ENCODE measurements around the gene GPR155.
"Not testable (repeated sequence)": the region's sequence is repeated elsewhere in the genome, so short reads cannot be mapped to it uniquely, and the experiment has no call there.

The GPR155 gene

DNA sequence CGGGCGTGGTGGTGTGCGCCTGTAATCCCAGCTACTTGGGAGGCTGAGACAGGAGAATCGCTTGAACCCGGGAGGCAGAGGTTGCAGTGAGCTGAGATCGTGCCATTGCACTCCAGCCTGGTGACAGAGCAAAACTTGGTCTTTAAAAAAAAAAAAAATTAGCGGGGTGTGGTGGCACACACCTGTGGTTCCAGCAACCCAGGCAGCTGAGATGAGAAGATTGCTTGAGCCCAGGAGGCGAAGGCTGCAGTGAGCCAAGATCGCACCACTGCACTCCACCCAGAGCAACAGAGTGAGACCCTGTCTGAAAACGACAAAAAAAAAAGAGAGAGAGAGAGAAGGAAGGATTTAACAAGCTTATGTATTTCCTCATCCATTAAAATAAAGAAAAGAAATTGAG is 2.7 kb upstream of the GPR155 start:
- not testable (repeated sequence) for H3K4me1 ChIP-seq (ENCODE audit: control insufficient read depth, insufficient read depth, low read length); H3K9ac ChIP-seq (ENCODE audit: low read length in 2 of 2); H3K27me3 ChIP-seq (ENCODE audit: control insufficient read depth in 1 of 2, insufficient read depth in 2 of 2, low read length in 2 of 2); H3K36me3 ChIP-seq (ENCODE audit: control insufficient read depth in 2 of 2, insufficient read depth in 2 of 2, low read length in 2 of 2); H3K4me3 ChIP-seq (ENCODE audit: low read length in 2 of 2); H3K27ac ChIP-seq (ENCODE audit: low read length); H3K9me3 ChIP-seq (ENCODE audit: control insufficient read depth in 2 of 2, low read length in 2 of 2)

DNA sequence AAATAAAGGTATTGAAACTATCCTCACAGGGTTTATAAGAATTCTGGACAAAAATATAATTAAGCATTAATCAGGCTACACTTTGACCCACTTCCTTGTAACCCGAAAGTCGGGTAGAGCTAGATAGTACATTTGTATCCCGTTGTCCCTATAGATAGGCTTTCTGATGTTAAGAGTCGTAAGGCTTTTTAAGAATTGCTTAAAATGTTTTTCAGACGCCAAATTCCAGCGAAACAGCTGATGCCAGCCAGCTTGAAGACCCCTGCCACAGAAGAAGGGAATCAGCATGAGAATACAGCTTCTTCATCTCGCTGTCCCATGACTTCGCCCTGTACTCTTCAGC is 962 bp upstream of the GPR155 start:
- peak overlapping the region in 1 of 2 donors; percentile 73 for H3K9ac ChIP-seq (ENCODE audit: low read length in 2 of 2)
- peak overlapping the region; percentile 88 for H3K27ac ChIP-seq (ENCODE audit: low read length)
- no peaks in the 10 kb centered on the region for H3K36me3 ChIP-seq (ENCODE audit: control insufficient read depth in 2 of 2, insufficient read depth in 2 of 2, low read length in 2 of 2)
- H3K4me3 ChIP-seq (ENCODE audit: low read length in 2 of 2): peak overlapping the region; percentile 82 to 83
- H3K4me1 ChIP-seq (ENCODE audit: control insufficient read depth, insufficient read depth, low read length): peaks cover 4% of the 10 kb centered on the region
- no peaks in the 10 kb centered on the region for H3K27me3 ChIP-seq (ENCODE audit: control insufficient read depth in 1 of 2, insufficient read depth in 2 of 2, low read length in 2 of 2)
- no peaks in the 10 kb centered on the region for H3K9me3 ChIP-seq (ENCODE audit: control insufficient read depth in 2 of 2, low read length in 2 of 2)

DNA sequence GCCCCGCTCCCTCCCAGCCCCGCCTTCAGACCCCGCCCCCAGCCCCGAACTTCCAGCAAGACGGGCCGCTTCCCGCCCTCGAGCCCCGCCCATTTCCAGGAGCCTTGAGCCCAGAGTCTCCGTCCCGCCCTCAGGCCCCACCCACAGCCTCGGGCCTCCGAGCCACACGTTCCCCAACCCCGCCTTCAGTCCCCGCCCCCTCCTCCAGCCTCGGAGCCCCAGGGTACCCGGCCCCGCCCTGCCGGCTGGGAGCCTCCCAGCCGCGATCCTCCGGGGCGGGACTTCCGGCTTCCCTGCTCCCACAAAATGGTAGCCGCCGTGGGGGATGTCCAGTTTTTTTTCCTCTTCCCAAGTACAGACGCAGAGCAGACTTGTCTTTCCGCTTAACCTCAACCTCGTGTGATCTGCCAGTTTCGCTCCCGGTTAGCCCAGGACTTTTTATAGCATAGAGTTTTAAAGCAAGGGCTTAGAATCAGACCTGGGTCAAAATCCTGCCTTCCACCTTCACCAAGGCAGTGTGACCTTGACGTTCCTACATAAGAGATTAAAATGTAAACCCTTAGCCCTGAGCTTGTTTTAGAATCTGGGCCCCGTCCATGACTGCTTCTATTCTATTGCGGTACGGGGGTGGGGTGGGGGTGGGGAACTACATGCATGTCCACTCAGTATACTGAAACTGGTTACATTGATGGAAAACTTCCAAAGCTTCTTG is 435 bp upstream of the GPR155 start:
- Histone ChIP-seq H3K4me1 (ENCODE audit: control insufficient read depth, insufficient read depth, low read length) (peaks cover 4% of the 10 kb centered on the region), H3K9ac (ENCODE audit: low read length in 2 of 2) (peak overlapping the region; percentile 64 to 73), H3K27me3 (ENCODE audit: control insufficient read depth in 1 of 2, insufficient read depth in 2 of 2, low read length in 2 of 2) (no peaks in the 10 kb centered on the region), H3K36me3 (ENCODE audit: control insufficient read depth in 2 of 2, insufficient read depth in 2 of 2, low read length in 2 of 2) (no peaks in the 10 kb centered on the region), H3K27ac (ENCODE audit: low read length) (peak overlapping the region; percentile 88), H3K9me3 (ENCODE audit: control insufficient read depth in 2 of 2, low read length in 2 of 2) (no peaks in the 10 kb centered on the region), H3K4me3 (ENCODE audit: low read length in 2 of 2) (peak overlapping the region; percentile 91 to 96)

GRCh38 chr2:174485788-174486562 is 854 bp downstream of the GPR155 start:
- Histone ChIP-seq H3K36me3 (ENCODE audit: control insufficient read depth in 2 of 2, insufficient read depth in 2 of 2, low read length in 2 of 2) (peaks cover 2 to 5% of the 10 kb centered on the region in 2 donors), H3K9ac (ENCODE audit: low read length in 2 of 2) (peak overlapping the region; percentile 87 to 97), H3K4me1 (ENCODE audit: control insufficient read depth, insufficient read depth, low read length) (peaks cover 4% of the 10 kb centered on the region), H3K27ac (ENCODE audit: low read length) (peak overlapping the region; percentile 86), H3K9me3 (ENCODE audit: control insufficient read depth in 2 of 2, low read length in 2 of 2) (no peaks in the 10 kb centered on the region), H3K27me3 (ENCODE audit: control insufficient read depth in 1 of 2, insufficient read depth in 2 of 2, low read length in 2 of 2) (no peaks in the 10 kb centered on the region), H3K4me3 (ENCODE audit: low read length in 2 of 2) (peak overlapping the region; percentile 91 to 96)

DNA sequence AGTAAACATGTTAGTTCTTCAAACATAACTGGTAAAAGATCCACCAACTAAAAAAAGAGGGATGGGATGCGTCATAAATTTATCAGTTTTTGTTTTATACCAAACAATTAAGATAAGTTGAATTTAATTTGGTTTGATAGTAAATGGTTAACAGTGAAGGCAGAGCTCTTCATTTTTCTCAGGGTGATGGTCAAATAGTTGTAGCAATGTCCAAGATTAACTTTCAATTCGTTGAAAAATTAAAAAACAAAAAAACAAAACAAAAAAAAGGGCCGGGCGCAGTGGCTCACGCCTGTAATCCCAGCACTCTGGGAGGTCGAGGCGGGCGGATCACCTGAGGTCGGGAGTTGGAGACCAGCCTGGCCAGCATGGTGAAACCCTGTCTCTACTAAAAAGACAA is 1.8 kb downstream of the GPR155 start:
- Histone ChIP-seq H3K9ac (ENCODE audit: low read length in 2 of 2) (peak overlapping the region in 1 of 2 donors; percentile 97), H3K27ac (ENCODE audit: low read length) (peak overlapping the region; percentile 63), H3K4me3 (ENCODE audit: low read length in 2 of 2) (peak overlapping the region; percentile 91 to 96)
- H3K9me3 ChIP-seq (ENCODE audit: control insufficient read depth in 2 of 2, low read length in 2 of 2); H3K27me3 ChIP-seq (ENCODE audit: control insufficient read depth in 1 of 2, insufficient read depth in 2 of 2, low read length in 2 of 2); H3K36me3 ChIP-seq (ENCODE audit: control insufficient read depth in 2 of 2, insufficient read depth in 2 of 2, low read length in 2 of 2); H3K4me1 ChIP-seq (ENCODE audit: control insufficient read depth, insufficient read depth, low read length): not testable (repeated sequence)

GRCh38 chr2:174484573-174484972 is 2.3 kb downstream of the GPR155 start:
- H3K9ac ChIP-seq (ENCODE audit: low read length in 2 of 2): peak overlapping the region; percentile 37 to 97
- H3K9me3 ChIP-seq (ENCODE audit: control insufficient read depth in 2 of 2, low read length in 2 of 2): no peaks in the 10 kb centered on the region
- peaks cover 4% of the 10 kb centered on the region for H3K4me1 ChIP-seq (ENCODE audit: control insufficient read depth, insufficient read depth, low read length)
- peak overlapping the region; percentile 91 to 96 for H3K4me3 ChIP-seq (ENCODE audit: low read length in 2 of 2)
- peak overlapping the region; percentile 63 for H3K27ac ChIP-seq (ENCODE audit: low read length)
- peaks cover 2 to 8% of the 10 kb centered on the region in 2 donors for H3K36me3 ChIP-seq (ENCODE audit: control insufficient read depth in 2 of 2, insufficient read depth in 2 of 2, low read length in 2 of 2)
- no peaks in the 10 kb centered on the region for H3K27me3 ChIP-seq (ENCODE audit: control insufficient read depth in 1 of 2, insufficient read depth in 2 of 2, low read length in 2 of 2)

- H3K4me1 ChIP-seq (ENCODE audit: control insufficient read depth, insufficient read depth, low read length): peaks cover 4% of the 10 kb centered on the region
- no peak overlapping the region for H3K4me3 ChIP-seq (ENCODE audit: low read length in 2 of 2)
- no peaks in the 10 kb centered on the region for H3K9me3 ChIP-seq (ENCODE audit: control insufficient read depth in 2 of 2, low read length in 2 of 2)
- no peak overlapping the region for H3K27ac ChIP-seq (ENCODE audit: low read length)
- H3K27me3 ChIP-seq (ENCODE audit: control insufficient read depth in 1 of 2, insufficient read depth in 2 of 2, low read length in 2 of 2): no peaks in the 10 kb centered on the region
- H3K9ac ChIP-seq (ENCODE audit: low read length in 2 of 2): no peak overlapping the region
- H3K36me3 ChIP-seq (ENCODE audit: control insufficient read depth in 2 of 2, insufficient read depth in 2 of 2, low read length in 2 of 2): peaks cover 5 to 11% of the 10 kb centered on the region in 2 donors
Measured at GRCh38 chr2:174482854-174483253, 4.0 kb downstream of the GPR155 start.

- H3K27me3 ChIP-seq (ENCODE audit: control insufficient read depth in 1 of 2, insufficient read depth in 2 of 2, low read length in 2 of 2): no peaks in the 10 kb centered on the region
- H3K36me3 ChIP-seq (ENCODE audit: control insufficient read depth in 2 of 2, insufficient read depth in 2 of 2, low read length in 2 of 2): peaks cover 5 to 11% of the 10 kb centered on the region in 2 donors
- H3K4me3 ChIP-seq (ENCODE audit: low read length in 2 of 2): no peak overlapping the region
- no peak overlapping the region for H3K27ac ChIP-seq (ENCODE audit: low read length)
- H3K9ac ChIP-seq (ENCODE audit: low read length in 2 of 2): no peak overlapping the region
- H3K9me3 ChIP-seq (ENCODE audit: control insufficient read depth in 2 of 2, low read length in 2 of 2): no peaks in the 10 kb centered on the region
- no peaks in the 10 kb centered on the region for H3K4me1 ChIP-seq (ENCODE audit: control insufficient read depth, insufficient read depth, low read length)
Measured at GRCh38 chr2:174477759-174478158, 9.1 kb downstream of the GPR155 start.

DNA sequence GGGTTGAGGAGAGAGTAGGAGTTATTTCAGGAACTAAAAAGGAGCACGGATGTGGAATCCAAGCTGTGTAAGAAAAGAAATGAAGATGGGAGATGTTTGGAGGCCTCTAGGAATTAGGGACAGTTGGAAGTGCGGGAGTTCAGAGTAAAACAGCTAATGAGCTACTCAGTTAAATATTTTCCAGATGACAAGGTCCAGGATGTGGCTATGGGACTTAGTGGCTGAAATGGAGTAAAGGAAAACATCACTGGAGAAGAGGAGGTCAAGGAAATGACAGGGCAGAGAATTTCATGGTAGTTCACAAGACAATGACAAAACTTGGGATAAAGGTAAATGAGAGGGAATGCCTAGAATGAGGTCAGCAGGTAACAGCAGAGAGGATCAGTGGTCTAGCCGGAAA is 13.0 kb downstream of the GPR155 start:
- Histone ChIP-seq H3K9ac (ENCODE audit: low read length in 2 of 2) (no peak overlapping the region), H3K27ac (ENCODE audit: low read length) (no peak overlapping the region), H3K27me3 (ENCODE audit: control insufficient read depth in 1 of 2, insufficient read depth in 2 of 2, low read length in 2 of 2) (no peaks in the 10 kb centered on the region), H3K4me3 (ENCODE audit: low read length in 2 of 2) (no peak overlapping the region), H3K4me1 (ENCODE audit: control insufficient read depth, insufficient read depth, low read length) (no peaks in the 10 kb centered on the region), H3K36me3 (ENCODE audit: control insufficient read depth in 2 of 2, insufficient read depth in 2 of 2, low read length in 2 of 2) (peaks cover 3 to 4% of the 10 kb centered on the region in 2 donors), H3K9me3 (ENCODE audit: control insufficient read depth in 2 of 2, low read length in 2 of 2) (no peaks in the 10 kb centered on the region)

DNA sequence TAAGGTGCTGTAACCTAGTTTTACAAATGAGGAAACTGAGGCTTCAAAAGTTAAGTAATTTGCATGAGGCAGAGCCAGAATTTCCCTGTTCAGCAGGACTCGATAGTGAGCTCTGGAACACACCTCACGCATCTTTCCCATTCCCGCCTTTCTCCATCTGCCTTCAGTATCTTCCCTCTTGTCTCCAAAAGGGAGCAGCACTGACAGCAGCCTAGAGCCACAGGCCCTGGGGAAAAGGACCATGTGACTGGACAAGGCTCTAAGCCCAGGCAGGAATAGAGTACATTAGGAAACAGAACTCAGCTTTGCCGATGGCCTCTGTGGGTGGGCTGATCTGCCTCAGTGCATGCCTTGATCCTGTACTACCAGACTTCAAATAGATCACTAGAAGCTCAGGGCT is 21.5 kb downstream of the GPR155 start:
- Histone ChIP-seq H3K9me3 (ENCODE audit: control insufficient read depth in 2 of 2, low read length in 2 of 2) (no peaks in the 10 kb centered on the region), H3K27me3 (ENCODE audit: control insufficient read depth in 1 of 2, insufficient read depth in 2 of 2, low read length in 2 of 2) (no peaks in the 10 kb centered on the region), H3K4me1 (ENCODE audit: control insufficient read depth, insufficient read depth, low read length) (no peaks in the 10 kb centered on the region), H3K27ac (ENCODE audit: low read length) (no peak overlapping the region), H3K9ac (ENCODE audit: low read length in 2 of 2) (no peak overlapping the region), H3K4me3 (ENCODE audit: low read length in 2 of 2) (no peak overlapping the region), H3K36me3 (ENCODE audit: control insufficient read depth in 2 of 2, insufficient read depth in 2 of 2, low read length in 2 of 2) (peaks cover 9 to 18% of the 10 kb centered on the region in 2 donors)

GRCh38 chr2:174461221-174461620 is 25.6 kb downstream of the GPR155 start:
- H3K36me3 ChIP-seq (ENCODE audit: control insufficient read depth in 2 of 2, insufficient read depth in 2 of 2, low read length in 2 of 2): peaks cover 20 to 24% of the 10 kb centered on the region in 2 donors
- H3K9ac ChIP-seq (ENCODE audit: low read length in 2 of 2): no peak overlapping the region
- H3K9me3 ChIP-seq (ENCODE audit: control insufficient read depth in 2 of 2, low read length in 2 of 2): no peaks in the 10 kb centered on the region
- H3K4me1 ChIP-seq (ENCODE audit: control insufficient read depth, insufficient read depth, low read length): no peaks in the 10 kb centered on the region
- no peak overlapping the region for H3K27ac ChIP-seq (ENCODE audit: low read length)
- H3K27me3 ChIP-seq (ENCODE audit: control insufficient read depth in 1 of 2, insufficient read depth in 2 of 2, low read length in 2 of 2): no peaks in the 10 kb centered on the region
- H3K4me3 ChIP-seq (ENCODE audit: low read length in 2 of 2): no peak overlapping the region

Measured in stomach smooth muscle (tissue), 2 donors.